CD1c-positive myeloid dendritic cell (primary cell): Measurements from ENCODE around the gene ABCA8.
"Not testable (repeated sequence)": the region's sequence is repeated elsewhere in the genome, so short reads cannot be mapped to it uniquely, and the experiment has no call there.

Experiments
- DNase-seq: peaks from one replicate; pipeline ENCODE4 v3.0.0-alpha.2; 2016; ENCODE audit errors: extremely low spot score

ABCA8 gene

DNA sequence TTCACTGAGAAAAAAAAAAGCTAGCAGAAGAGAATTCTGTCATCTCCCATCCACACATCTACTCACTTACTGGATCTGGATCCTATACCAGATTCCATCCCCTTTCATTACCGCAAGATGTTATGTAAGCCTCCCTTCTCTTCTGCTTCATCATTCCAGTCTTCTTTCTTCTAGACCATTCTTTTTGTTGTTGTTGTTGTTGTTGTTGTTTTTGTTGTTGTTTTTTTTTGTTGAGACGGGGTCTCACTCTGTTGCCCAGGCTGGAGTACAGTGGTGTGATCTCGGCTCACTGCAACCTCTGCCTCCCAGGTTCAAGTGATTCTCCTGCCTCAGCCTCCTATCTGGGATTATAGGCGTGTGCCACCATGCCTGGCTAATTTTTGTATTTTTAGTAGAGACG, 131.0 kb downstream of the ABCA8 start:
- DNase-seq = not testable (repeated sequence)

DNA sequence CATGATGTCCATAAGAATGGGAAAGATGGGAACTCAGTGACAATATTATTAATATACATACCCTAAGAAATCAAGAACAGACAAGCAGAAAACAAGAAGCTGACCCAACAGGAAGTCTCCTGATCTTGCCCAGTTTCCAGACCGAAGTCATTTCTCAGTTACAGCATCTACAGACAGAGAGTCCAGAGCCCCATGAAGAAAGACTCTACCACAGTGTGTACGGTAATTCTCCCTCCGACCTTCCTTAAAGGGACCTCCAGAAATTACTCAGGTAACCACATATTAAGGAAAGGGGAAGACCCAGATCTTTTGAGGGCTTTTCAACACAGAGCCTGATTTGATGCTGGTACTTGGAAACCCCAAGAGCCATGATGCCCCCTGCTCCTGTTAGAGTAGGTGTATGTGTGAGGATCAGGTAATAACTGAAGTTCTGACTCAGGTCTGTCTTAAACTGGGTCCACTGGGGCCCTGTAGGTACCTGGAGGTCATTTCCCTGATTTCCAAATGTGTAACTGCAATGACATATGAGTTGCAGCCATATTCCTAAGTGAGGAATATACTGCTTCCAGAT, 132.4 kb downstream of the ABCA8 start:
- no peak for DNase-seq

DNA sequence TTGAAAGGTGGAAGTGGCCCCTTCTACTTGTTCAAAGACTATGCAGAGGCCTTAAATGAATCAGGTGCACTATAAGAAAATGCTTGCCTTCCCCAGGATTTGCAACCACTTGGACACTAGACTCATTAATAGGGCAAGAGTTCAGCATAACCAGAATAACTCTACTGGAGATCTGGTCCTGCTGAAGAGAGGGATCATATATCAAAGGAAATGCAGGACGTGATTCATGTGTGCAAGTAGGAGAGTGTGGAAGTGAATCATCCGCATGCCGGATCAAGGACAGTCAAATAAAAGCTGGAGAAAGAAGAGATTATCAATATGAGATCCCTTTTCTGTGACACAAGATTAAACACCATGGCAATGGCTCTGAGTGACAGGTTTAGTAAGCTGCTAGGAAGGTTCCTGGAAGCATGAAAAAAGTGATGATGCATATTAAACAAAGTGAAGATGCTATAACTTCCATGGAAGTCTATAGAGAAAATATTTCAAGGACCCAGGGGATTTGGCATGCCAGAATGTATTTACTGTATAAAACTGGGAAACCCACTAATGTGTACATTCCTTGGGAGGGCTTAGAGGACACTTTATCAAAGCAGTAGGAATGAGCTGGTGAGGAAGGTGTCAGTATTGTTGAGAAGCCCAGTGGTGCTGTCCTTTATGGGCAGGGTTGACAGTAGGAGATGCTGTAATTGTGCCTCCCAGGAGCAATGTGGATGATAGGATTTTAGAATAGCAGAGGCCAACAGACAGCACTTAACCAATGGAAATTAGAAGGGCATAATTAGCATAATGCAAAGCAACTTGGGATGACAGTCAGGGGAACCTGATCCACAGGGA, 133.1 kb downstream of the ABCA8 start:
- DNase-seq = no peak

DNA sequence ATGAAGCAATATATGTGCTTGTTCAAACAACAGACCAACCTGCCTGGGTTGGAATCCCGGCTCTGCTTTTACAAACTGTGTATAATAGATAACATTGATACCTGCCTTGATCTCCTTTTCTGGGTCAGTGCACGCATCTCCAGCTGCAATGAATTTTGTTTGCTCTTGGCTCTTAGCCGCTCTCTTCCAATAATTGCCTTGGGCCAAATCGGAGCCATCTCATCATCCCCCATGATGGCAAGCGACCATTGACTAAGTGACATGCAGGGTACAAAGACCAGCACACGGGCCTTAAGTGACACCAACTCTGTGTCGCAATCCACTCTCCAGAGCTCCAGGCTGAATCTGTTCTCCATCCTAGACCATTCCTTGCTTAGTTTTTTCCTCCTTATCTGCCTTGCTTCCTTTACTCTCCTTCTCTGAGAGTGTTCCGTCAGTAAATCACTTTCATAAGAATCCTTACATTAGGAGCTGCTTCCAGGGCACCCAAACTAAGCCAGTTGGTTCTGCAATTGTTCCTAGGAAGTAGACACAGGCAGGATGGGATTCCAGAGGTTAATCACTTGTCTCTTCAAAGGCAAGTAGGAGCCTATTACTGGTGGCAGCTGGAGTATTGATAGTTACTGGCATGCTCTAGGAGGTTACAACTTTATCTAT, 134.2 kb downstream of the ABCA8 start:
- DNase-seq = no peak

DNA sequence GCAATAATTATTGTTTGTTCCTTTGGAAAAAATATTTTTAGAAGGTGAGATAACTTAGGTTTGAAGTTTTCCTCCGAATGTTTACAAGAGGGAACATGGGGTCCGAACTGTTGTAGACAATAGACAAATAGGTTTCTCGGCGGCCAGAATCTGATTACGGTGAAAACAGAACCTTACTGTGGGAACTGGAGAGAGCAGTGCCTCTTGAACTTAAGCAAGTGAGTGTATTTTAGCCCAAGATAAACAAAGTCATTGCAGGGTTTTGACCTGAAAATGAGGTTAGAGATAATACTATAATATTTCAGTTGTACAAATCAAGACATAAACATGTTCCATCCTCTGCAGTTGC, 134.7 kb downstream of the ABCA8 start:
- DNase-seq = no peak

DNA sequence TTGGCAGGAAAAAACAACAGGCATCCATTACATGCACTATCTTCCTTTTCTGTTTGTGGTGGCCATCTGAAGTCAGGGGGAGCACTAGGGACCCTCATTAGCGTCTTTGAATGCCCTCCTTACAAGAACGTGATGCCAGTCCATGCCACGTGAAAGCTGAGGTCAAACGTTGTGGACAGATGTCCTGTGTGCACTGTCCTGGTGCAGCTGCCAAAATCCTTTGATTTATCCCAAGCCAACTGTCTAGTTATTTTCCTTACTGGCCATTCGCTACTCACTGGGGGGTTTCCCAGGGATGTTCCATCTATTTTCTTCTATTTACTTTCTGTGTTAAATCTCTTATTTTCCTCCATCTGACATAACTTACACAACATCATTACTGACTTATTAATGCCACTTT, 135.7 kb downstream of the ABCA8 start:
- no peak for DNase-seq
